Muscle of leg (tissue), 11 donors: ENCODE results near the gene BTRC. TPM values are rescaled to one million over a fixed set of nuclear protein-coding genes. Genes with fewer than 3 reads are reported as not detected.

Source experiments
- DNase-seq: peaks from one replicate; pipeline ENCODE4 v3.0.0; 2013
- H3K27ac ChIP-seq: one replicate; pipeline ENCODE4 v1.5.1; 2013; ENCODE audit warnings: mild to moderate bottlenecking, low read length, control low read depth
- H3K27me3 ChIP-seq: one replicate; pipeline ENCODE4 v1.6.1; 2013; ENCODE audit warnings: low read length; ENCODE audit not compliant: control insufficient read depth, insufficient read depth
- H3K36me3 ChIP-seq: one replicate; pipeline ENCODE4 v1.6.1; 2013; ENCODE audit warnings: low read length; ENCODE audit not compliant: control insufficient read depth, insufficient read depth
- H3K4me1 ChIP-seq: one replicate; pipeline ENCODE4 v1.6.1; 2013; ENCODE audit warnings: low read length; ENCODE audit not compliant: control insufficient read depth, insufficient read depth
- H3K4me3 ChIP-seq: one replicate; pipeline ENCODE4 v1.5.1; 2013; ENCODE audit warnings: low read length, control low read depth
- H3K9me3 ChIP-seq: replicated peaks from 2 replicates; pipeline ENCODE4 v1.6.1; 2013; ENCODE audit warnings: low read depth, low read length; ENCODE audit not compliant: control insufficient read depth
- WGBS: methylation state at CpG from one replicate; pipeline ENCODE4 v1.1.5; 2013; ENCODE audit warnings: missing lambda C conversion rate; ENCODE audit not compliant: insufficient coverage; 5-methylcytosine and 5-hydroxymethylcytosine counted together
- polyA plus RNA-seq, 8 donors: library from polyadenylated mRNA; unstranded; fragments of 120-200 nt; gene quantifications; one replicate each; pipeline versions ENCODE4 v1.2.1 to v1.2.3, GENCODE V29; 2013; ENCODE audit warnings: inconsistent platforms in 1 of 8, low replicate concordance in 1 of 8; ENCODE audit not compliant: insufficient read length in 8 of 8, insufficient read depth in 1 of 8
- total RNA-seq: library from RNA; stranded (reverse); fragments of 120-200 nt; gene quantifications from one replicate; pipeline ENCODE4 v1.2.4, GENCODE V29; 2013

Gene BTRC
- total and polyA plus RNA-seq, 9 donors: 14.3 to 27.4 (median 23.4) TPM

DNA sequence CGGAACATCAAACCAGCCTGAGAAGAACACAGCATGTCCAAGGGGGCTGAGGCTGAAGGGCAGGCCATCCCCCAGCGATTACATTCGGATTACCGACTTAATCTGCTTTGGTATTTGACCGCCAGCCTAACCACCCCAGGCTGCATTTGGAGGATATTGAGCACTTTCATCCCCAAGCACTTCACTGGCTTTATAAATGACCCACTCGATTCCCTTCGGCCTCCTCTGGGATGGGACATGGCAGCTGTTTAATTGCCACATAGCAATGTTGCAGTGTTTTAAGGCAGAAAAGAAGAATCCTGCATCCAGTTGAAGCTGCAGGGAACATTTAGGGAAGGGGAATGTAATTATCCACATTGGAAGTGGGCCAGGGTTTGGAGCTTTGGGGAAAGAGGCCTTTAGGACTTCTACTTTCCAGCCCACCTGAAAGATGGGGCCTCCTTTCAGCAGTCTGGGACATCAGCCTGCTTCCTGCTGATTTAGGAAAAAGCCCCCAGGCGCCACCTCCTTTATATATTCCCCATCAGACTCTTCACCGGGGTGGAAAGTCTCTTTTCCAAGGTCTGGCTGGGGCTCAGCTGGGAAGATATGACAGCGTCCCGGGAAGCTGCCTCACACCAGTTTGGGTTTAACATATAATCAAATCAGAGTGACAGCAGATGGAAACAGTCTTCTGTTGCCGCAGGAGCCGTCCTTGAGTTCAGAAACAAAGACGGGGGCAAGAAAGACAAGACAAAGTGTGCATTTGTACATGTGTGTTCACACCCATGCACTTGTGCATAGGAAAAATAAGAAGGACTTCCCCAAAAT is 243.3 kb downstream of the BTRC start:
- Histone ChIP-seq H3K4me1 (peaks cover 5% of the 10 kb centered on the region), H3K4me3 (no peak overlapping the region), H3K9me3 (no peaks in the 10 kb centered on the region), H3K27me3 (no peaks in the 10 kb centered on the region), H3K36me3 (peaks cover 13% of the 10 kb centered on the region), H3K27ac (no peak overlapping the region)
- DNase-seq: no peak
- 48% methylated on average over 7 of the region's 14 CpGs for WGBS

GRCh38 chr10:101601541-101601940 is 247.6 kb downstream of the BTRC start:
- no peaks in the 10 kb centered on the region for H3K27me3 ChIP-seq
- no peak overlapping the region for H3K4me3 ChIP-seq
- H3K27ac ChIP-seq: no peak overlapping the region
- peaks cover 33% of the 10 kb centered on the region for H3K36me3 ChIP-seq
- peaks cover 2% of the 10 kb centered on the region for H3K4me1 ChIP-seq
- no peaks in the 10 kb centered on the region for H3K9me3 ChIP-seq
- 100% methylated on average over 1 of the region's 1 CpG for WGBS
- DNase-seq: no peak

DNA sequence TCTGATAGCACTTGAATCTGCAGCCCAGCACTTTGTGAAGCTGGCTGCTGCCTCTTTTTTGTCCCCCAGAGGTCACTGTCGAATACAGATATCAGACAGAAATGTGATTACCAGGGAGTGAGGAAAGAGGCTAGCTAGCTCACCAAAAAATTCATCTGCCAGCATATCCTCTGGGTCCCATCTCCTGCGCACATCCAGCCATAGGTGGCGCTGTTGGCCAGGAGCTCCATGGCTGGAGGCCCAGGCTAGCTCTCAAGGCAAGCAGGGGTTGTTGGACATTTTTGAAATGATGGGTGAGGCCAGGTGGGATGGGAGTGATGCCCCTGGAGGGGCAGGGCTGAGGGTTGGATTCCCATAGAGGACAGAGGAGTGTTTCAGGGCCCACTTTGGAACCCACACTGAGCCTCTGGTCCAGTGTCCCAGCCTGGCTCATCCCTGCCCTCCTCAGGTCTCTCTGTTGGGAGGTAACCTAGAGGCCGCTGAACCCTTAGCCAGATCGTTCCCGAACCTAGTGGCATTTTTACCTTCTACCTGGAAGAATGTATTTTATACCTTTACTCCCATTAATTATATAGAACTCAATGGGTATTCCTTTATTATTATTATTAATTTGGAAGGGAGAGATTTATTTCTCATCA is 248.9 kb downstream of the BTRC start:
- Histone ChIP-seq H3K36me3 (peaks cover 42% of the 10 kb centered on the region), H3K27me3 (no peaks in the 10 kb centered on the region), H3K9me3 (no peaks in the 10 kb centered on the region), H3K4me3 (no peak overlapping the region), H3K4me1 (no peaks in the 10 kb centered on the region), H3K27ac (no peak overlapping the region)
- no CpG with 5 or more reads among the region's 6 CpGs for WGBS
- DNase-seq: peak; percentile 62

Other genes starting within 250 kb of the BTRC start
- not detected for gene TLX1, start 222.9 kb upstream of the BTRC start, total RNA-seq
- gene TLX1, start 222.9 kb upstream of the BTRC start, polyA plus RNA-seq: not detected
- gene LBX1, start 124.7 kb upstream of the BTRC start, total RNA-seq: 3.3 TPM
- gene LBX1, start 124.7 kb upstream of the BTRC start, polyA plus RNA-seq: 10 to 100 TPM in 3 of 8 donors, 1 to 10 TPM in 5; 5.1 to 12.3 (median 9.3) TPM
- gene POLL, start 234.1 kb downstream of the BTRC start, total RNA-seq: 11.3 TPM
- gene POLL, start 234.1 kb downstream of the BTRC start, polyA plus RNA-seq: 10 to 100 TPM; 21.7 to 32.3 (median 22.9) TPM
- 23.8 TPM for gene DPCD, start 234.2 kb downstream of the BTRC start, total RNA-seq
- 10 to 100 TPM; 15.4 to 20.4 (median 17.7) TPM for gene DPCD, start 234.2 kb downstream of the BTRC start, polyA plus RNA-seq